ENCODE data around the gene CPO.

GRCh38 chr2:206962966-206963365 lies 23.6 kb downstream of the CPO start:
- TF ChIP-seq CTCF (conservative IDR thresholded peaks at IDR 0.05; ENCODE audit: low read length) (no peak), EZH2phosphoT487 (IDR thresholded peaks at IDR 0.05; ENCODE audit: borderline replicate concordance, low read depth, low read length) (no peak)
